Measurements from ENCODE around the gene NELFE.
"Not testable (repeated sequence)": the region's sequence is repeated elsewhere in the genome, so short reads cannot be mapped to it uniquely, and the experiment has no call there.

Gene NELFE

DNA sequence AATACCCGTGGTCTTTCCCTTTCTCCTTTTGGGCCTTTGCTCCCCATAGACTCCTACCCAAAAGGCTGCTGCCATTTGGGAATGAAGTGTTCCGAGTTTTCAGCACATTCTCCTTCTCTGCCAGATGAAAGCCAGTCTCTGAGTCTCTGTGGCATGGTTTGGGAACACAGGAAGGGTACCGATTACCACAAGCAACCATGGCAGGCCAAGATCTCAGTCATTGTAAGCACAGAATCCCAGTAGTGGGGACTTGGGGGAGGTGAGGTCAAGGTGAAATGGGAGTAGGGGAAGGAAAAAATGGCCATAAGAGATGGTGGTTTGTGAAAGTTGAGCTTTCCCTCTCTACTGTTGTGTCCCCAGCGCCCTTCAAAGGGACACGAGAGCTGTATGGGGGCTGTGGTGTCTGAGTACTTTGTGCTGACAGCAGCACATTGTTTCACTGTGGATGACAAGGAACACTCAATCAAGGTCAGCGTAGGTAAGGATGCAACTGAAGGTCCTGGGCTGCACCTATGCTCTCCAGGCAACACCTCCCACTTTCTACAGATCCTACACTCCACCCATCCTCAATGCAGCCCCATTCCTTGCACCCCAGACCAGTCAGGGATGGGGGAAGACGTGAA lies 8.7 kb downstream of the NELFE start:
- DNase-seq (ENCODE audit: low spot score), result no peak

GRCh38 chr6:31948753-31949413 lies 9.9 kb downstream of the NELFE start:
- no peak for DNase-seq (ENCODE audit: low spot score)

GRCh38 chr6:31948306-31948705 lies 10.5 kb downstream of the NELFE start:
- no peak for DNase-seq (ENCODE audit: low spot score)

DNA sequence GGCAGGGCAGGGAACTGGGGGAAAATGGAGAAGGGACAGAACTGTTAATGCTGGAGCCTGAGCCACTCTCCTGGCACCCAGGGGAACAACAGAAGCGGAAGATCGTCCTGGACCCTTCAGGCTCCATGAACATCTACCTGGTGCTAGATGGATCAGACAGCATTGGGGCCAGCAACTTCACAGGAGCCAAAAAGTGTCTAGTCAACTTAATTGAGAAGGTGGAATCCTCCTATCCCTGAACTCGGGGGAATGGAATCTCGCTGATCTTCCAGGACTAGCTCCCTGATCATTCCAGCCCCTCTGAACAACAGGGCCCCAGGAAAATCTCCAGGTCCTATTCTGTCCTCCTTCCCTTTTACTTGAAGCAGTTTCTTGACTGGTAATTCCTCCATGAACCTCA lies 10.9 kb downstream of the NELFE start:
- DNase-seq (ENCODE audit: low spot score), result no peak

DNA sequence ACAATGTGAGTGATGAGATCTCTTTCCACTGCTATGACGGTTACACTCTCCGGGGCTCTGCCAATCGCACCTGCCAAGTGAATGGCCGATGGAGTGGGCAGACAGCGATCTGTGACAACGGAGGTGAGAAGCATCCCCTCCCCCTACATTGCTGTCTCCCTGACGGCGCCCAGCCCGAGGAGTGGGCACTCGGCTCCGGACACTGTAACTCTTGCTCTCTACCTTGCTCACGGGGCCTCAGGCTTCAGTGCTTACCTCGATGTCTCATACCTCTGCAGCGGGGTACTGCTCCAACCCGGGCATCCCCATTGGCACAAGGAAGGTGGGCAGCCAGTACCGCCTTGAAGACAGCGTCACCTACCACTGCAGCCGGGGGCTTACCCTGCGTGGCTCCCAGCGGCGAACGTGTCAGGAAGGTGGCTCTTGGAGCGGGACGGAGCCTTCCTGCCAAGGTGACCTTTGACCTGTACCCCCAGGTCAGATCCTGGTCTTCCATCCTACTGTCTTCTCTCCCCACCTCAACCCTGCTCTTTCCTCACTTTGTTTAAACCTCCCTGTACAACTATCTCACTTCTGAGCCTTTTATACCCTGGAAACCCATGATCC lies 11.6 kb downstream of the NELFE start:
- no peak for DNase-seq (ENCODE audit: low spot score)

DNA sequence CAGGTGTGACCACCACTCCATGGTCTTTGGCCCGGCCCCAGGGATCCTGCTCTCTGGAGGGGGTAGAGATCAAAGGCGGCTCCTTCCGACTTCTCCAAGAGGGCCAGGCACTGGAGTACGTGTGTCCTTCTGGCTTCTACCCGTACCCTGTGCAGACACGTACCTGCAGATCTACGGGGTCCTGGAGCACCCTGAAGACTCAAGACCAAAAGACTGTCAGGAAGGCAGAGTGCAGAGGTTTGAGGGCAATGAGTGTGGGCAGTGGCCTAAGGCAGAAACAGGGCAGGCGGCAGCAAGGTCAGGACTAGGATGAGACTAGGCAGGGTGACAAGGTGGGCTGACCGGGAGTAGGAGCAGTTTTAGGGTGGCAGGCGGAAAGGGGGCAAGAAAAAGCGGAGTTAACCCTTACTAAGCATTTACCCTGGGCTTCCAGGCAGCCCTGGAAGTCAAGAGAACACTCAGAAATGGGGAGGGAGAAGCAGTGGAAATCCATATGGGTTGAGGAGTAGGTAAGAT lies 12.3 kb downstream of the NELFE start:
- no peak for DNase-seq (ENCODE audit: low spot score)

DNA sequence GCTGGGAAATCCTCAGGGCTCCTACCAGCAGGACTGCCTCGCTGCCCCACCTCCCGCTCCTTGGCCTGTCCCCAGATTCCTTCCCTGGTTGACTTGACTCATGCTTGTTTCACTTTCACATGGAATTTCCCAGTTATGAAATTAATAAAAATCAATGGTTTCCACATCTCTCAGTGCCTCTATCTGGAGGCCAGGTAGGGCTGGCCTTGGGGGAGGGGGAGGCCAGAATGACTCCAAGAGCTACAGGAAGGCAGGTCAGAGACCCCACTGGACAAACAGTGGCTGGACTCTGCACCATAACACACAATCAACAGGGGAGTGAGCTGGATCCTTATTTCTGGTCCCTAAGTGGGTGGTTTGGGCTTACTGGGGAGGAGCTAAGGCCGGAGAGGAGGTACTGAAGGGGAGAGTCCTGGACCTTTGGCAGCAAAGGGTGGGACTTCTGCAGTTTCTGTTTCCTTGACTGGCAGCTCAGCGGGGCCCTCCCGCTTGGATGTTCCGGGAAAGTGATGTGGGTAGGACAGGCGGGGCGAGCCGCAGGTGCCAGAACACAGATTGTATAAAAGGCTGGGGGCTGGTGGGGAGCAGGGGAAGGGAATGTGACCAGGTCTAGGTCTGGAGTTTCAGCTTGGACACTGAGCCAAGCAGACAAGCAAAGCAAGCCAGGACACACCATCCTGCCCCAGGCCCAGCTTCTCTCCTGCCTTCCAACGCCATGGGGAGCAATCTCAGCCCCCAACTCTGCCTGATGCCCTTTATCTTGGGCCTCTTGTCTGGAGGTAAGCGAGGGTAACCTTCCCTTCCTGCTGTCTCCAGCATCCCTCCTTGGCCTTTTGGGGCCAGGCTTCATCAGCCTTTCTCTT lies 13.0 kb downstream of the NELFE start, which contains the start of gene CFB:
CFB (plus strand) TSS at position 589 of the 863 bp plus-strand sequence; CDS start at position 716, 127 bp downstream.
- DNase-seq (ENCODE audit: low spot score), result peak; percentile 17

- no peak for DNase-seq (ENCODE audit: low spot score)
Measured at GRCh38 chr6:31945154-31945506, 13.6 kb downstream of the NELFE start.

GRCh38 chr6:31943742-31944141 lies 15.0 kb downstream of the NELFE start:
- DNase-seq (ENCODE audit: low spot score), result no peak

GRCh38 chr6:31940256-31940664 lies 18.5 kb downstream of the NELFE start:
- no peak for DNase-seq (ENCODE audit: low spot score)

DNA sequence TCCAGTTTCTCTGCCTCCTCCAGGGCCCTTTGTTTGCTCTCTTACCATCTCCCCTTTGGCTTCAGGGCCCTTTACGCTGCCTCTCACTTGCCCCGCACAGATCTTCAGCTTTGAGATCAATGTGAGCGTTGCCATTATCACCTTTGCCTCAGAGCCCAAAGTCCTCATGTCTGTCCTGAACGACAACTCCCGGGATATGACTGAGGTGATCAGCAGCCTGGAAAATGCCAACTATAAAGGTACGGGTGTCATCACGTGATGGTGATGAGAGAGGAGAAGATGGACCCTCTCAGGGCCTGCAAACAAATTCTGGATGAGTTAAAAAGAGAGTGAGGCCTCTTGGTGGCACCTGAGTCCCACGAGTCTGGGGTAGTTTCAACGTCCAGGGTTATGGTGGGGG lies 22.9 kb downstream of the NELFE start:
- no peak for DNase-seq (ENCODE audit: low spot score)

DNA sequence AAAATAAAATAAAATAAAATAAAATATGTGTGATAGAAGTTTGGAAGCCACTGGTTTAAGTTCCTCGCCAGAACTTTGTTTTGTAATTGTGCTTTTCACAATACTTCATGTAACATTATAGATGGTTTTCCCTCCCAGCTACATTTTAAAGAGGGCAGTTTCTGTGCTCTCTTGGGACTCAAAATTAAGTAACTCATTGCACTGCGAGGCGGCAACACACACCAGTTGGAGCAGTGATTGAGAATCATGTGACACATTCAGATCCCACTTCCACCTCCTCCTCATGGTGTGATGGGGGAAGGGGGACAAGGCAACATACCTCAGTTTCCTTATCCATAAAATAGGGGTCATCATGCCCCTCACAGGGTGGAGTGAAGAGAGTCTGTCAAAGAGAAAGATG lies 23.8 kb downstream of the NELFE start:
- DNase-seq (ENCODE audit: low spot score), result no peak

GRCh38 chr6:31933537-31933936 lies 25.2 kb downstream of the NELFE start:
- DNase-seq (ENCODE audit: low spot score), result no peak

DNA sequence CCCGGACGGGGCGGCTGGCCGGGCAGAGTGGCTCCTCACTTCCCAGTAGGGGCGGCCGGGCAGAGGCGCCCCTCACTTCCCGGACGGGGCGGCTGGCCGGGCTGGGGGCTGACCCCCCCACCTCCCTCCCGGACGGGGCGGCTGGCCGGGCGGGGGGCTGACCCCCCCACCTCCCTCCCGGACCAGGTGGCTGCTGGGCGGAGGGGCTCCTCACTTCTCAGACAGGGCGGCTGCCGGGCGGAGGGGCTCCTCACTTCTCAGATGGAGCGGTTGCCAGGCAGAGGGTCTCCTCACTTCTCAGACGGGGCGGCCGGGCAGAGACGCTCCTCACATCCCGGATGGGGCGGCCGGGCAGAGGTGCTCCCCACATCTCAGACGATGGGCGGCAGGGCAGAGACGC lies 26.6 kb downstream of the NELFE start:
- not testable (repeated sequence) for DNase-seq (ENCODE audit: low spot score)

DNA sequence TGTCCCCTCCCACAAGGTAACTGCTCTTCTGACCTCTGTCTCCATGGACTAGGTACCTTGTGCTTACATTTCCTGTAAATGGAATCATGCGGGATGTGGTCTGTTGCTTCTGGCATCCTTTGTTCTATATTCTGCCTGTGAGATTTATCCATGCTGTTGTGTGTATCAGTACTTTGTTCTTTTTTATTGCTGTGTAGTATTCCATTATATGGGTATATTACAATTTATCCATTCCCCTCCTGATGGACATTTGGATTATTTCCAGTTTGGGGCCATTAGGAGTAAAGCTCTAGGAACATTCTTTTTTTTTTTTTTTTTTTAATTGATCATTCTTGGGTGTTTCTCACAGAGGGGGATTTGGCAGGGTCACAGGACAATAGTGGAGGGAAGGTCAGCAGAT lies 27.8 kb downstream of the NELFE start:
- no peak for DNase-seq (ENCODE audit: low spot score)

DNA sequence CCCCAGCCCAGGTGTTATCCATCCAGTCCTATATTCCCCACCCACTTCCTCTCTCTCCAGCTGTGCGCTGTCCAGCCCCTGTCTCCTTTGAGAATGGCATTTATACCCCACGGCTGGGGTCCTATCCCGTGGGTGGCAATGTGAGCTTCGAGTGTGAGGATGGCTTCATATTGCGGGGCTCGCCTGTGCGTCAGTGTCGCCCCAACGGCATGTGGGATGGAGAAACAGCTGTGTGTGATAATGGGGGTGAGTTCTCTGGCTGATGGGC lies 30.2 kb downstream of the NELFE start:
- no peak for DNase-seq (ENCODE audit: low spot score)

- DNase-seq (ENCODE audit: low spot score), result no peak
Measured at GRCh38 chr6:31927863-31928671, 30.7 kb downstream of the NELFE start.

GRCh38 chr6:31927242-31927862 lies 31.4 kb downstream of the NELFE start, which contains the start of gene C2:
TSS of gene C2 (plus strand) at chr6:31927717. CDS start at chr6:31927753, 36 bp downstream.
- no peak for DNase-seq (ENCODE audit: low spot score)

- DNase-seq (ENCODE audit: low spot score), result no peak
Measured at GRCh38 chr6:31922942-31923341, 35.8 kb downstream of the NELFE start.

DNA sequence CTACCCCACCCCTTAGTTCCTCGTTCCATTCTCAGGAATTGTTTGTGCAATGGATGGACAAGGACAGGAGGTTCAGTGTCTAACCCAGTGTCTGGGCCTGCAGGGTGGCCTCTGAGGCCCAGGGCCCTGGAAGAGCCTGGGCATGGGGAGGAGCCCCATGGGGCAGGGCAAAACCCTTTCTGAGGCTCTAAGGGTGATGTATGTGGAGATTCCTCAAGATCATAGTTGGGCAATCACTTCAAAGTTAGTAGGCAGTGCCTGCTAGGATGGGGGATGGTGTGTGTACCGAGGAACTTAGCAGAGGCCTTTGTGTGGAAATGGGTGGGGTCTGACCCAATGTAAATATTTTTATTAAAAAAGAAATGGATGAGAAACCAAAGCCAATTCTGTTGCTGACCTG lies 38.0 kb downstream of the NELFE start:
- no peak for DNase-seq (ENCODE audit: low spot score)

- no peak for DNase-seq (ENCODE audit: low spot score)
Measured at GRCh38 chr6:31919624-31920303, 39.0 kb downstream of the NELFE start.
